H1 (cell line): ENCODE measurements around the gene TRIM9.

Experiments
- ATF2 ChIP-seq: IDR thresholded peaks from 2 replicates; pipeline ENCODE4 v1.6.1; 2012; ENCODE audit warnings: low read length, inconsistent platforms
- BRCA1 ChIP-seq: IDR thresholded peaks from 2 replicates; pipeline ENCODE4 v1.6.1; 2012; ENCODE audit warnings: low read depth, low read length, improper control_type of control experiment
- CBX8 ChIP-seq: fragments of 300-800, 300-1000 bp; sonication (generic); IDR thresholded peaks from 2 replicates; pipeline ENCODE4 v1.7.1; 2016; ENCODE audit warnings: low read depth, low read length, borderline replicate concordance
- CHD1 ChIP-seq: IDR thresholded peaks from 2 replicates; pipeline ENCODE4 v1.6.1; 2012; ENCODE audit warnings: low read depth, low read length, improper control_type of control experiment
- CREB1 ChIP-seq: IDR thresholded peaks from 2 replicates; pipeline ENCODE4 v1.6.1; 2012; ENCODE audit warnings: inconsistent platforms
- EP300 ChIP-seq, 2 experiments: IDR thresholded peaks; 1 replicate in 1 of 2; 2 replicates in 1 of 2; pipeline ENCODE4 v1.6.1; 2011 to 2012; ENCODE audit warnings: low read depth in 2 of 2, low read length in 2 of 2, mild to moderate bottlenecking in 2 of 2, borderline replicate concordance in 1 of 2, inconsistent platforms in 1 of 2, moderate library complexity in 1 of 2
- EZH2 ChIP-seq: fragments of 200-600 bp; sonication (generic); IDR thresholded peaks from 2 replicates; pipeline ENCODE4 v1.7.1; 2012; ENCODE audit warnings: low read depth, mild to moderate bottlenecking, moderate library complexity, low read length, inconsistent platforms; ENCODE audit not compliant: severe bottlenecking
- GTF2F1 ChIP-seq: IDR thresholded peaks from 2 replicates; pipeline ENCODE4 v1.6.1; 2012; ENCODE audit warnings: low read depth, low read length, improper control_type of control experiment, borderline replicate concordance
- POLR2A ChIP-seq, 2 experiments: IDR thresholded peaks; 1 replicate in 1 of 2; 2 replicates in 1 of 2; pipeline ENCODE4 v1.6.1; 2011; ENCODE audit warnings: low read depth in 2 of 2, low read length in 2 of 2, mild to moderate bottlenecking in 2 of 2; ENCODE audit errors: control extremely low read depth in 1 of 2
- RAD21 ChIP-seq, 2 experiments: IDR thresholded peaks in 1 of 2; conservative IDR thresholded peaks in 1 of 2; 2 replicates each; pipeline ENCODE4 v1.6.1; 2011; ENCODE audit warnings: low read depth in 2 of 2, low read length in 2 of 2, improper control_type of control experiment in 1 of 2, inconsistent platforms in 1 of 2, mild to moderate bottlenecking in 1 of 2, moderate library complexity in 1 of 2
- SAP30 ChIP-seq: fragments of 300-600 bp; sonication (generic); IDR thresholded peaks from 2 replicates; pipeline ENCODE4 v1.7.1; 2012; ENCODE audit warnings: low read length, moderate library complexity, mild to moderate bottlenecking, inconsistent platforms; ENCODE audit not compliant: insufficient read depth, insufficient replicate concordance
- YY1 ChIP-seq: IDR thresholded peaks from 2 replicates; pipeline ENCODE4 v1.6.1; 2011; ENCODE audit warnings: low read depth, mild to moderate bottlenecking, low read length
- TF ChIP-seq, protein P1 (sequence below): IDR thresholded peaks from 2 replicates; pipeline ENCODE4 v1.6.1; 2011; ENCODE audit warnings: low read depth, mild to moderate bottlenecking, low read length; ENCODE audit not compliant: insufficient read depth
- TF ChIP-seq, protein P2 (sequence below), 3 experiments: IDR thresholded peaks; 1 replicate in 2 of 3; 2 replicates in 1 of 3; pipeline versions ENCODE4 v1.5.1 to v1.6.1; 2011; ENCODE audit warnings: low read length in 3 of 3, mild to moderate bottlenecking in 3 of 3, inconsistent platforms in 2 of 3, low read depth in 1 of 3, moderate library complexity in 1 of 3; ENCODE audit not compliant: insufficient read depth in 1 of 3; ENCODE audit errors: control extremely low read depth in 1 of 3

DNA sequence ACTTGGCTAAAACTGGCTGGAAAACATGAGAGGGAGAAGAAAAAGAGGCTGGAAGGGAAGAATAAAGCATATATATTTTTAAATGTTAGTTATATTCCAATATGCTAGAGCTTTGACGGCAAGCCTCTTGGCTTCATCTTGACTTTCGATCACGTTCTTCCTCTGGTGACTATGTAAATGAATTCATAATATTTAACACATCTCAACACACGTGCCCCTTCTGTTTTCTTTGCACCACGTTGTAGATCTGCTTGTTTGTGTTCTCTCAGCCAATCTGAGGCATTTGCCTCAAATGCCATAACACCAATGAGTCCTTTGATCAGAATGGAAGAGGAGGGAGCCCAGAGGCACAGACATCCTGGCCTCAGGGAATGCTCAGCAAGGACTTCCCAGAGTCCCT is 45.4 kb upstream of the TRIM9 start:
- TF ChIP-seq, protein P1, sequence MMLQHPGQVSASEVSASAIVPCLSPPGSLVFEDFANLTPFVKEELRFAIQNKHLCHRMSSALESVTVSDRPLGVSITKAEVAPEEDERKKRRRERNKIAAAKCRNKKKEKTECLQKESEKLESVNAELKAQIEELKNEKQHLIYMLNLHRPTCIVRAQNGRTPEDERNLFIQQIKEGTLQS, result no peak
- no peak for TF ChIP-seq ATF2
- no peak for TF ChIP-seq CBX8
- TF ChIP-seq, protein P2, sequence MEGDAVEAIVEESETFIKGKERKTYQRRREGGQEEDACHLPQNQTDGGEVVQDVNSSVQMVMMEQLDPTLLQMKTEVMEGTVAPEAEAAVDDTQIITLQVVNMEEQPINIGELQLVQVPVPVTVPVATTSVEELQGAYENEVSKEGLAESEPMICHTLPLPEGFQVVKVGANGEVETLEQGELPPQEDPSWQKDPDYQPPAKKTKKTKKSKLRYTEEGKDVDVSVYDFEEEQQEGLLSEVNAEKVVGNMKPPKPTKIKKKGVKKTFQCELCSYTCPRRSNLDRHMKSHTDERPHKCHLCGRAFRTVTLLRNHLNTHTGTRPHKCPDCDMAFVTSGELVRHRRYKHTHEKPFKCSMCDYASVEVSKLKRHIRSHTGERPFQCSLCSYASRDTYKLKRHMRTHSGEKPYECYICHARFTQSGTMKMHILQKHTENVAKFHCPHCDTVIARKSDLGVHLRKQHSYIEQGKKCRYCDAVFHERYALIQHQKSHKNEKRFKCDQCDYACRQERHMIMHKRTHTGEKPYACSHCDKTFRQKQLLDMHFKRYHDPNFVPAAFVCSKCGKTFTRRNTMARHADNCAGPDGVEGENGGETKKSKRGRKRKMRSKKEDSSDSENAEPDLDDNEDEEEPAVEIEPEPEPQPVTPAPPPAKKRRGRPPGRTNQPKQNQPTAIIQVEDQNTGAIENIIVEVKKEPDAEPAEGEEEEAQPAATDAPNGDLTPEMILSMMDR (IDR thresholded peaks at IDR 0.05; ENCODE audit: control extremely low read depth in 1 of 3, insufficient read depth in 1 of 3, low read depth in 1 of 3, low read length in 3 of 3), result no peak
- TF ChIP-seq EZH2, result no peak
- TF ChIP-seq BRCA1, result no peak
- no peak for TF ChIP-seq YY1
- no peak for TF ChIP-seq EP300 (IDR thresholded peaks at IDR 0.05; ENCODE audit: borderline replicate concordance in 1 of 2, low read depth in 2 of 2, low read length in 2 of 2)
- TF ChIP-seq CREB1, result no peak
- TF ChIP-seq POLR2A (IDR thresholded peaks at IDR 0.05; ENCODE audit: control extremely low read depth in 1 of 2, low read depth in 2 of 2, low read length in 2 of 2), result no peak
- no peak for TF ChIP-seq SAP30
- no peak for TF ChIP-seq CHD1
- TF ChIP-seq RAD21 (IDR thresholded peaks at IDR 0.05 in 1 of 2, conservative IDR thresholded peaks at IDR 0.05 in 1 of 2; ENCODE audit: low read depth in 2 of 2, low read length in 2 of 2), result no peak
- TF ChIP-seq GTF2F1, result no peak
